Frontal cortex (tissue), 4 donors: ENCODE measurements around the gene YBEY. TPM values are rescaled to one million over a fixed set of nuclear protein-coding genes. Genes with fewer than 3 reads are reported as not detected.
A peak's percentile ranks its signal among the peaks of the same experiment; 100 is the strongest.

Source experiments
- DNase-seq, 2 donors: peaks; one replicate each; pipeline ENCODE4 v3.0.0; 2012; ENCODE audit warnings: low spot score in 2 of 2
- FAIRE-seq: peaks from 2 replicates; lab custom pipeline; 2012; peaks lifted over from hg19 to GRCh38; lab: Jason Lieb, UNC
- total RNA-seq: library from RNA; depleted of rRNA; stranded (reverse); fragments of >200 nt; gene quantifications from one replicate; pipeline ENCODE4 v1.2.3, GENCODE V29; 2014
- donor health status: control.
- donor health status: control.
- donor health status: control.

YBEY gene
- total RNA-seq, 1 donor from 2014 or later = 13.0 TPM

DNA sequence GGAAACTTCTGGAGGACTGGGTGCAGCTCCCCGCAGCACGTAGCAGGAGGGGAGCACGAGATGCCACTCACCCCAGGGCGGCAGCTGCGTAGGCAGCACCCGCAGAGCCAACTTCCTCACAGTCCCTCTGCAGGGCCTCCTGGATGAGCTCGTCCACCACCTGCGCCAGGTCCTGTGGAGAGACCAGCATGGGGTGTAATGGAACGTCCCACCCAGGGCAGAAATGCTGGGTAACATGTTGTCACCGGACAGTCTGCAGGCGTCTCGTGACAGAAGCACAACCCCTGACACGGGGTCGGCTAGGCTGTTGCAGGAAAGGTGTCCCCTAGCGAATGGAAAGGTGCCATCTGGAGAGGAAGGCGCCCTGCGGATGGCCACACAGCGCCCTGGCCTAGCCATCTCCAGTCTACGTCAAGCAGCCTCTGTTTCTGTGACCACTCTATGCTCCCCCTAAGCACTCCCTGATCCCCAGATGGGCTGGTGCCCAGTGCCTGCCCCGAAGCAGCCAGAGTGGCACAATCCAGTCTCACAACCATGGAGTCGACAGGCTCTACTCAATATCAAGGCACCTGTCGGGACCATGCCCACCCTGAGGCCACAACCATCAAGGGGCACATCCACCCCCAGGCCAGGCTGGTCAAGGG, 22.0 kb upstream of the YBEY start:
- FAIRE-seq = no peak
- DNase-seq = no peak

DNA sequence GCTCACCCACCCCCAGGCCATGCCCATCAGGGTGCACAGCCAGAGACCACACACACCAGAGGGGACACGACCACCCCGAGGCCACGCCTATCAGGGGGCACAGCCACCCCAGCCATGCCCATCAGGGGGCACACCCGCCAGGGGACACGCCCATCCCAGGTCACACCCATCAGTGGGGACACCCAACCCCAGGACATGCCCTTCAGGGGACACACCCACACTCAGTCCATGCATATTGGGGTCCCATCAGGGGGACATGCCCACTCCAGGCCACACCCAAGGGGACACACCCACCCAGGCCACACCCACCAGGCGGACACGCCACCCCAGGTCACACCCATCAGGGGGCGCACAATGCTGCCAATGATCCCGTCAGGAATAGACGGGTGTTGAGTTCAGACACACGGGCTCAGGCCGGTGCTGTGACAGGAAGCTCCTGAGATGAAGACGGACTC, 21.4 kb upstream of the YBEY start:
- no peak for DNase-seq
- FAIRE-seq = no peak

DNA sequence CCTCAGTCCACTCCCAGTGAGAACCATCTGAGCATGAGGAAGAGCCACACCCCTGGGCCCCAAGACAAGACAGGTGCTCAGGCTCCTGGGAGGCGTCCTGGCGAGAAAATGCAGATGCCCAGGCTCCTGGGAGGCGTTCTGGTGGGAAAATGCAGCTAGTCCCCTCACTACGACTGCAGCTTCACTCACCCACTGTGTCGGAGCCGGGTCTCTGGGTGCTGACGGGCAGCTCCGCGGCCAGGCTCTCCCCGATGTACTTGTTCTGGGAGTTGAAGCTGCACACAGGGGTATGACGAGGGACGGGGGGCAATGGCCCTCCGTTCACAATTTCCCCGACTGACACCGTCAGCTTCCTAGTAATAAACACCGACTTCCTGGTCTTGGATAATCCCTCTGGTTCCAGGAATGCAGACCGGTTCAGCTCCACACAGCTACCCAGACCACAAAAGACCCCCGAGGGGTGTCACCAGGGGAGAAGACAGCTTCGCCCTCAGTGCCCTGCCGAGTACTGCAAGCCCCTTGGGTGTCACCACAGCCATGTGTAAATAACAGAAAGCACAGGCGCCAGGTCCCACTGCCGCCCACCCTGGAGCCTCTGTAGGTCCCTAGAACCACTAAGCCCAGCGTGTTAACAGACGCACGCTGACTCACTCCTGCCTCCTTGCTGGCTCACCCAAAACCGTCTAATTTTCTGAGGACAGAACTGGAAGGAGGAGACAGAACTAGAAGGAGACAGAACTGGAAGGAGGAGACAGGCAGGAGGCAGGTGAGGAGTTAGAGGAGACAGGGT, 20.2 kb upstream of the YBEY start:
- no peak for DNase-seq
- FAIRE-seq = no peak

DNA sequence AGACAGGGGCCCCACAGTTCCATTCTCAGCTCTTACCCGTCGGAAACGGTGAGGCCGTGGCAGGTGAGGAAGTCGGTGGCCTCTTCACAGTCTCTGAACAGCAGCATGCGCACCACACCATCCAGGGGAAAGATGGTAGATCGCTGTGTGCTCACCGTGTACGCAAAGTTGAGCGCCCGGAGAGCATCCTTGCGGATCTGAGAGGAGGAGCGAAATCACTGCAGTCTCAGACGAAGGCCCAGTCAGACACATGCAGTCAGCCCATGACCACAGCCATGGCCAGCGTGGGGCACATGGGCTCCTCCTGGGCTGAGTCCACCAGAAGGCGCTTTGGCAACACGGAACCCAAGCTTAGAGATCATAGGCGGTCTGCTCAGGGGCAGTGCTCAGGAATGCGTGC, 19.2 kb upstream of the YBEY start:
- DNase-seq (no peak), FAIRE-seq (no peak)

DNA sequence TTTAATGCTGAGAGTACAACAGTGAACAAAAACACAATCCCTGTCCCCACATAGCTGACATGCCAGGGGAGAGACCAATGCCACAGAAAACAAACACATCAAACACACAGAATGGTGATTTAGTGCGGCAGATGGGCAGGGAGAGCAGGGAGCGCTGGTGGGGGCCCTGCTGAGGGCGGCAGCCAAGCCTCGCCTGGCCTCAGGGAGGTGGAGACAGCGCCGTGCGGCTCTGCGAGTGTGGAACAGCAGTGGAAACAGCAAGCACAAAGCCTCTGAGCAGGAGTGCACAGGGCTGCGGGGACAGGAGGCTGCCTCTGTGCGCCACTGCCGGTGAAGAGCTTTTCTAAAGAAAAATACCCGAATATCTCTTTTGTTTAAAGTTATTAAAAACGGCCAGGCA, 17.8 kb upstream of the YBEY start:
- DNase-seq (no peak), FAIRE-seq (no peak)

DNA sequence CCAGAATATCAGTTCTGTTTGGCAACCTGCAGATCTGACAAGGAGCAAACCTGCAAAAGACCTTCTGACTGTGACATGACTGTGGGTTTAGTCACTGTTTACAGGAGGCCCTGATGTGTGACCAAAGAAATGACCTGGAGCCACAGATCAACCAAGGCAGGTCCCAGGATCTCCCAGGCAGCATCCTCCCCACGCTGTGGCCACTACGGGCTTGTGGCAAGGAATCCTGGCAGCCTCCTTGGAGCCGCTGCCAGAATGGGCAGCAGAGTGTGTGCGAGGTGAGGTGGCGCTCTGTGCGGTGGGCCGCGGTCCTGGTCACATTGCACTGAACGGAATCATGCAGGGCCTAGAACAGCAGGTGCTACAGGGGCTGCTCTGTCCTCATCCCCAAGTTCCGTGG, 16.7 kb upstream of the YBEY start:
- no peak for FAIRE-seq

DNA sequence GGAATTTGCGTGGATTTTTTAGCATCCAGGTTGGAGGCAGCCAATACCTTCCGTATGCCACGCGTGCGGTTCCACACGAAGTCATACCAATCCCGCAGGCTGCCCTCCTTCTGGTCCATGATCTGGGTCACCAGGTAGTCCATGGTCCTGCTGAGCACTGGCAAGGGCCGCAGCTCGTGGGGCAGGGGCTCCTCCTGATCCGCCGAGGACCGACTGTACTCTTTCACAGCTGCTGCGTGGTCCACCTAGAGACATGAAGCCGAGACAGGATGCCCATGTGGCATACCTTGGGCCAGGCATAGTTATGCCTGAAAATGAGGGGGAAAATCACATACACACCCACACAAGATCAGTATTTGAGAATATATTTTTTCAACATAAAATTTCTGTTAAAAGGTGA, 12.8 kb upstream of the YBEY start:
- no peak for FAIRE-seq
- no peak for DNase-seq

More for the DNA sequence above, 16.7 kb upstream of the YBEY start:
- no peak for DNase-seq

DNA sequence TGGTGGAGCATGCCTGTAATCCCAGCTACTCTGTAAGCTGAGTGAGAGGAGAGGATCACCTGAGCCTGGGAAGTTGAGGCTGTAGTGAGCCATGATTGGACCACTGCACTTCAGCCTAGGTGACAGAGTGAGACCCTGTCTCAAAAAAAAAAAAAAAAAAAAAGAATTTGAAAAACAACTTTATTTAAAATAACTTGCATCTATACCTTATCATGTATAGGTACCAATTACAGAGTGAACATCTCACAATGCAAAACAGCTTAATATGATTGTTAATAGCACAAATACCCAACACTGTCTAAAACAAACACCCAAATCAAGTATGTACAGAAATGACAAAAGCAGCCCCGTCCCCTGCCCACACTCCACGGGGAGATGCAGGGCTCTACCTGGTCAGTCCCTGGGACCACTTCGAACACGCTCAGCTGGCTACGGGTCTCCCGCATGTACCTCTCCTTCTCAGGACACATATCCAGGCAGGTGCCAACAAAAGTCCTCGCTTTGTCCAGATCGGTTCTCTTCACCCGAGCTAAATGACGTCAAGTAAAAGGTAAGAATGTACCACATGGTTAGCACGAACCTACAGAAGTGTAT, 11.2 kb upstream of the YBEY start:
- DNase-seq (no peak), FAIRE-seq (no peak)

DNA sequence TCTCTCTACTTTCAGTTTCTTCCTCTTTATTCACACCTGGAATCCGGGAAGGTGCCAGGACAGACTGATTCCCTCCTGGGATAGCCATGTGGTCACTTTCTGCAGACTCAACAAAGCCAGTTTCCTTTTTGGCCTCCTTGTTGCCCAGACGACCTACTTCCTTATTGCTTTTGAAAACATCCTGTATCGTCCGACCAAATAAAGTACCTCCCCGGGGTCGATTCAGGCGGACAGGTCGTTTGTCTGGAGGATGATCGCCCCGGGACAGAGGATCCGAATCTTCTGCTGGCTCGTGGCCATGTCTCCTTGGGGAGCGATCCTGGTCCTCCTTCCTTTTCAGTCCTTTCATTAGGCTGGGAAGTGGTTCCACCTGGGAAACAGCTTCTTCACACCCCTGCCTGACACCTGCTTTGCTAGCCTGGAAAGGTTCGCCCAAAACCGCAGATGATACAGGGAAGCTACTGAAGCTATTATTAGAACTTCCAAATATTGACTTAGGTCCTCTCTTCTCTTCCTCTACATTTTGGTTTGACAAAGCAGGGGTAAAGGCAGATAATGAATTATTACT, 2.0 kb upstream of the YBEY start:
- FAIRE-seq = no peak
- DNase-seq = no peak

DNA sequence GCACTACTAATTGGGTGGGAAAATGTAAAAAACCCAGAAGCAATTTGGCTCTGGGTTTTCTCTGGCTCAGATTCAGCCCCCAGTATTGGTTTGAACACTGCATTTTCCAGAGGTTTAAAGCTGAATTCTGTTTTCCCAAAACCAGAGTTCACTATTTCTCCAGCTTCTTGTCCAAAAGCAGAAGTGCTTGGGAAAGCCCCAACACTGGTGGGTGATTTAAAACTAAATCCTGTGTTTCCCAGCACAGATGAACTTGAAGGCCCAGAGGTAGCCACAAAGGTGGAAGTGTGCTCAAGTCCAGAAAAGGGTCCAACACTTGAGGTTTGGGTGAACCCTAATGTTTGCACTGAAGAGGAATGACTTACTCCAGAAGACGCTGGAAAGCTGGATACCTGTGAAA, 1.4 kb upstream of the YBEY start:
- DNase-seq (no peak), FAIRE-seq (no peak)

DNA sequence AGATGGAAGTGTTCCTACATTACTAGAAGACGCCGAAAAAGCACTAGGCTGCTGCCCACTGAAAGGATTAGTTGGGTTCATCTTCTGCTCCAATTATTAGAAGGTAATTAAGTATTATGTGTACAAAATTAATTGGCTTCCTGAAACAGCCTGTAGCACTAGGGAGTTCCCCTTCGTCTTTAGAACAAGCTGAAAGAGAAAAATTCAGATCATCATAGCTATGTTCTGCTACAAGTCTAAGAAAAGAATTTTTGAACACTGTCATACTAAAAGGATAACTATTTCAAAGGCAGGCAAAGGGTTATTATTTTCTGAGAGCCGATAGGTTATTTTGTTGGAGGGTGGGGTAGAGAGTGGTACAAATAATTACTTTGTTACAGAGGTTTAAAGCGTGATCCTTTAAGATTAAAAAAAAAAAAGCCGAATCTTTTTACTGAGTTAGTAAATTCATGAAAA, 908 bp upstream of the YBEY start, which contains the start of gene MCM3AP:
TSS of gene MCM3AP (minus strand) at position 406 of the 456 bp plus-strand sequence. CDS start at position 81, 325 bp downstream.
- DNase-seq (no peak), FAIRE-seq (no peak)

DNA sequence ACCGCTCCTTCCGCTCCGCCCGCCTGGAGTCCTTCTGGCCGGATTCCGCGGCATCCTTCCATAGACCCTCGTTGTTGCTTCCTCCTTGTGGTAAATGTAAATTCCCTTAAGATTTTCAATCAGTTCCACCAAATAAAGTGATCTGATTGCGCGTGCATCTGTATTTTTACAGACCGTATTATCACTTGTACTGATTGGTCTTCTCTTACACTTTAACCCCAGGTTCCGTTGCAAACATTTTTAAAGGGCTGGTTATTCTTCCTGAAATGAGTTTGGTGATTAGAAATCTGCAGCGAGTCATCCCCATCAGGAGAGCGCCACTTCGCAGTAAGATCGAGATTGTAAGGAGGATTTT, 483 bp downstream of the YBEY start:
- FAIRE-seq (no peak), DNase-seq (no peak)

DNA sequence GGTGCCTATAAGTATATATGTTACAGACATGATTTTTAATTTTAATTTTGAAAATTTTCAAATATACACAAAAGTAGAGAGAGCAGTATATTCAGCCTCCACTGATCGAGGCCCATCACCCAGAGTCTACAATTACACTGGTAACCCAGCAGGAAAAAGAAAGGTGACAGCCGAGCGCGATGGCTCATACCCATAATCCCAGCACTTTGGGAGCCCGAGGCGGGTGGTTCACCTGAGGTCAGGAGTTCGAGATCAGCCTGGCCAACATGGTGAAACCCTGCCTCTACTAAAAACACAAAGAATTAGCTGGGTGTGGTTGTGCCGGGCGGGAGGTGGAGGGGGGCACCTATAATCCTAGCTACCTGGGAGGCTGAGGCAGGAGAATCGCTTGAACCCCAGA, 1.4 kb downstream of the YBEY start:
- FAIRE-seq (no peak), DNase-seq (no peak)

DNA sequence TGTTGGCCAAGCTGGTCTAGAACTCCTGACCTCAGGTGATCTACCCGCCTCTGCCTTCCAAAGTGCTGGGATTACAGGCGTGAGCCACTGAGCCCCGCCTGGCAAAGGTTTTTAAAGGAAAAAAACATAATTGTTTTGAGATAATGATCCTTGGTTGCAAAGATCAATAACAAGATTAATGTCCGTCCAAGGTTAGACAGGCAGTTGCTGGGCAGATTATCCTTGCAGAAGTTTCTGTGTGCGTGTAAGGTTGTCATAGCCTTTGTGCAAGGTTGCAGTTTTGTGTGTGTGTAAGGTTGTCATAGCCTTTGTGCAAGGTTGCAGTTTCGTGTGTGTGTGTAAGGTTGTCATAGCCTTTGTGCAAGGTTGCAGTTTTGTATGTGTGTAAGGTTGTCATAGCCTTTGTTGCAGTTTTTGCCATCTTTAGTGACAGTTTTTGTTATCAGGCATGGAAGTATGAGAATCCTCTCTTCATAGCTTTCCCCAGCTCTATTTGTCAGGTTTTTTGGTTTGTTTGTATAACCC, 3.6 kb downstream of the YBEY start:
- FAIRE-seq = no peak
- no peak for DNase-seq

DNA sequence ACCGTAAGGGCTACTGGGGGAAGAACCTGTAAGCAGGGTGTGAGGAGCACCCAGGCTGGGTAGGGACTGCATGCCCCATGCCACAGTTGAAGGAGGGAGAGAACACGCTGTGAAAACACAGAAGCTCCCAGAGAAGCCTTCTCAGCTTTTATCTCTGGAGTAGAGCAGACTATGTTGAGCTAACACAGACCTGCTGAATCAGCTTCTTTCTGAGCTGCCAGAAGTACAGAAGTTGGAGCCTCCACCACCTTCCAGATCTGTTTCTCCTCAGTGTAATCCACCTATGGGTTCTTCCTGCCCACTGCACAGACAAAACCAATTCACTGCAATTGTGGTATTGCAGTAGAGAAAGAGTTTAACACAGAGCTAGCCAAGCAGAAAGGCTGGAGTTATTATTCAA, 5.4 kb downstream of the YBEY start:
- no peak for DNase-seq
- FAIRE-seq = no peak

DNA sequence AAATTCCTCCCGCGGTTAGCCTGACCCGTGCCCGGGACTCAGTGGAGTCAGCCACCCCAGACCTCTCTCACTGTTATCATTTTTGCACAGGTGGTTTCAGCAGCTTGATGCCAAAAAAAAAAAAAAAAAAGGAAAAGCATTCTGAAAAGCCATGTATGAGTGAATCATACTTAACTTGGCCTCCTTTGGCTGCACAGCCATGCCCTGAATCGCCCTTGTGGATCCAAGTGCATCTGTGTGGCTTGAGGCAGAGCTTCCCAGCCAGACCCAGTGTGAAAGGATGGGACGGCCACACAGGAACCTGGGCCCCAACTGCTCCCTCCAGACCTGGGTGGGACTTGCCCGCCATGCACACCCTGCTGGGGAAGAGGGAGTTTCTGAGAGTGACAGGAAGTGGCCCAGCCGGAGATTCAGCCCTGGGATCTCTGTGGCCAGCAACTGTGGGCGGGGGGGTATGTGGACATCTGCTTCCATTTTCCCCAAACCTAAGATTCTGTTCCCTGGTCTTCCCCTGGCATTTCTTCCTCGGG, 8.6 kb downstream of the YBEY start:
- FAIRE-seq = no peak
- no peak for DNase-seq

DNA sequence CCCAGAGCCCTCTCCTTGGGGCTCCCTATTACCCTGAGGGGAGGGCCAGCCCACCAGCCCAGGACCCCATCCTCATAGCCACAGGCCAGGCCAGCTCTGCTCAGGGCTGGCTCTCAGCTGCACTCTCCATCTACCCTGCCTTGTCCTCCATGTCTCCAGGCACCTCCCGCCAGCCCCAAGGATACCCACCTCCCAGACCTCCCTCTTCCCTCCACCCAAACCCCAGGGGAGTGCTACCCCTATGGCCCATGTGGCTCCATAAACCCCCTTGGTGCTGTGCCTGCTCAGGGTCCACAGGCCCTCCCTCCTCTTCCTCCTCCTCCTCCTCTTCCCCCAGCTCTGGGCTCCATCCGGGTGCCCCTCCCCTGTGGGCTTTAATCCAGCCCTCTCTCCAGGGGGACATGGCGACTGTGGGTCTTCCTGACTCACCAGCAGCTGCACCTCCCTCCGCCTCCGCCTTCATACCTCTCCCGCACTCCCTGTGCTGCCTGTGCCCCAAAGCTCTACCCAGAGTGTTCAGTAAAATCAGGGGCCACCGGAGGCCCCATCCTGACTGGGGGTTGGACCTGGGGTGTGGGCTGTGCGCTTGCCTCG, 9.1 kb downstream of the YBEY start:
- FAIRE-seq = no peak
- DNase-seq = no peak

DNA sequence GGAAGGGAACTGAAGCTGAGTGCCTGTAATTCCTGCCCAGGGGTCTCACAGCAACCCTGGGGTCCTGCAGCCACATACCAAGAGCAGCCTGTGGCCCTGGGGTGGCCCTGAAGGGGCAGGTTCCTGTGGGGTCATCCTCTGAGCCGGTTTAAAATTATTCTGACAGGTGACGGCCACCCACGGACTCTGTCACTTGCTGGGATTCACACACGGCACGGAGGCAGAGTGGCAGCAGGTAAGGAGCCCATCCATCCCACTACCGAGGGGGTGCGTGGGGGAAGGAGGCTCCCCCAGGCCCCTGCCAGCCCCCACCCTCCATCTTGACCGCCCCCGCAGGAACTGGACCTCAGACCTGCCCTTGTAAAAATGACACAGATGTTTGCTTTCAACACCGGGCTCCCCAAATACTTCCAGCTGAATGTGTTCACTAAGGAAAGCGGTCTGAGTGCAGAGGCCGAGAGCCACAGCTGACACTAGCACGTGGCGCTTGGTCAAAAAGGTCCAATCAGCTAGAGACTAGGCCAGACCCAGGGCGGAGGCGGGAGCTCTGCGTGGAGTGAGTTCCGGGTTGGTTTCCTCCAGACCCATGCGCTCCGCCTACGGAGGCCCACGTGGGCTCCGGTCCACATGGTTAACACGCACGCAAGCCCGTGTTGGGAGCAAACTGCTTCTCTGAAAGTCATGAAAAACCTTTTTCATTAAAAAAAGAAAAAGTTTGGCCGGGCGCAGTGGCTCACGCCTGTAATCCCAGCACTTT, 10.0 kb downstream of the YBEY start:
- peak; percentile 46 to 76 for DNase-seq
- no peak for FAIRE-seq
